ENCODE results near the gene SLC18B1.

The SLC18B1 gene

DNA sequence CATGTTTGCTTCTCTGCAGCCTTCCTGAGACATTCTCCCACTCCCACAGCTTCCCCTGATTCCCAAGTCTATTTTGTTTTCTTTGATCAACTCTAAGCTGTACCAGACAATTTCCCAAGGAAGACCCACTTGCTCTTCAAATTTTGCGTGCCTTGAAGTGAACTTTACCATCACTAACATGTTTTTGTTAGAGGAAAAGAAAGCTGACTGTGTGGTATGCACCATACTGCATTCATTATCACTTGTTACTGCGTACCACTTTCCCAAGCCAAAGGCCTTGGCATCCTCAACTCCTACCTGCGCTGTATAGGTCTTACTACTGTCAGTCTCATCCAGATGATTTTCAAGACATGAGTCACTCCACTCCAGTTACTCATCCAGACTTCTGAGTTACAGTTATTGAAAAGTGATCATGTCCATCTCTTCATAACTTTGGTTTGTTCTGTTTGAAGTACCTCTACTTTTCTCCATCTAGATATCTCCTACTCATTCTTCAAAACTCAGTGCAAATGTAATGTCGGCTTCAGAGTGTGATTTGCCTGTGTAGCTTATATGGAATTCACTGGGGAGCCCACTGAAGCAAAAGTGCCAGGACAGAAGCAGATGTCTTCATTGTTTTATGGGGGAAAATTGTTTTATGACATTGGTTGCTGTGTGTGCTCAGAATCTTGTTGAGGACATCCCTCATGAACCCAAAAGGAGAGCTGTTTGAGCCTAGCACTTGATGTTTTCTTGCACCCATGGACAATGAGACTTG, 21.1 kb upstream of the SLC18B1 start:
- no peak overlapping the region for H3K4me3 ChIP-seq (ENCODE audit: low read length)
- DNase-seq (ENCODE audit: low read depth): peak; percentile 74
- TF ChIP-seq, protein P1, sequence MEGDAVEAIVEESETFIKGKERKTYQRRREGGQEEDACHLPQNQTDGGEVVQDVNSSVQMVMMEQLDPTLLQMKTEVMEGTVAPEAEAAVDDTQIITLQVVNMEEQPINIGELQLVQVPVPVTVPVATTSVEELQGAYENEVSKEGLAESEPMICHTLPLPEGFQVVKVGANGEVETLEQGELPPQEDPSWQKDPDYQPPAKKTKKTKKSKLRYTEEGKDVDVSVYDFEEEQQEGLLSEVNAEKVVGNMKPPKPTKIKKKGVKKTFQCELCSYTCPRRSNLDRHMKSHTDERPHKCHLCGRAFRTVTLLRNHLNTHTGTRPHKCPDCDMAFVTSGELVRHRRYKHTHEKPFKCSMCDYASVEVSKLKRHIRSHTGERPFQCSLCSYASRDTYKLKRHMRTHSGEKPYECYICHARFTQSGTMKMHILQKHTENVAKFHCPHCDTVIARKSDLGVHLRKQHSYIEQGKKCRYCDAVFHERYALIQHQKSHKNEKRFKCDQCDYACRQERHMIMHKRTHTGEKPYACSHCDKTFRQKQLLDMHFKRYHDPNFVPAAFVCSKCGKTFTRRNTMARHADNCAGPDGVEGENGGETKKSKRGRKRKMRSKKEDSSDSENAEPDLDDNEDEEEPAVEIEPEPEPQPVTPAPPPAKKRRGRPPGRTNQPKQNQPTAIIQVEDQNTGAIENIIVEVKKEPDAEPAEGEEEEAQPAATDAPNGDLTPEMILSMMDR (IDR thresholded peaks at IDR 0.05; ENCODE audit: insufficient read depth, low read depth, low read length, missing control alignments): no peak

DNA sequence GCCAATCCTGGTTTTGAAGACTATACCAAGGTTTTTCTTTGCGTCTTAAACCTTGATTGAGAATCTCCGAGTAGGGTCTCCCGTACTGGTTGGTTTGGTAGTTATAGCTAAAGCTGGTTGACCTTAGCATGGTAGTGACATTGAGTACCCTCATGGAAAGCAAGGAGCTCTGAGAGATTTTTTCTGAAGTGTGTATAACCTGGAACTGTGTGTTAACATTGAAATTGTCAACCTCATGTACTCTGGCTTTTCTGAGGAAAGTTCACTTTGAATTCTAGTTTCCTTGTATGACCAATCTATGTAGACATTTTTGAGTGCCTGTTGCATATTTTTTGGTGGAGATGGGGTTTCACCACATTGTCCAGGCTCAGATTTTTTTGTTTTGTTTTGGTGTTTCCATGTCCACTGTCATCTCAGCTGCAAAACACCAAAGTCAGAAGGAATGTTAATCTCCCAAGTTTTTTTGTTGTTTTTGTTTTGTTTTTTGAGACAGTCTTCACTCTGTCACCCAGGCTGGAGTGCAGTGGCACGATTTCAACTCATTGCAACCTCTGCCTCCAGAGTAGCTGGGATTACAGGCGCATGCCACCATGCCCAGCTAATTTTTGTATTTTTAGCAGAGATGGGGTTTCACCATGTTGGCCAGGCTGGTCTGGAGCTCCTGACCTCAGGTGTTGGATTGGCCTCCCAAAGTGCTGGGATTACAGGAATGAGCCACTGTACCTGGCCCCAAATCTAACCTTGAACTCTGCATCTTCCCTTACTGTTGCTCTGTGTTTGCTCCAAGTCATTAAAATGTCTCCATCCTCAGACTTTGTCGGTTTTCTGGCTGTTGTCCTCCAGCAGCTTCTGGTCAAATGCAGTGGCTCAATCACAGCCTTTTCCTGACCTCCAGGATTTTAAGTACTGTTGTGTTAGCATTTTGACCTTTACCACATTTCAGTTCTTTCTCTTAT, 20.2 kb upstream of the SLC18B1 start:
- TF ChIP-seq, protein P1 (IDR thresholded peaks at IDR 0.05; ENCODE audit: insufficient read depth, low read depth, low read length, missing control alignments): no peak
- DNase-seq (ENCODE audit: low read depth): no peak
- no peak overlapping the region for H3K4me3 ChIP-seq (ENCODE audit: low read length)

DNA sequence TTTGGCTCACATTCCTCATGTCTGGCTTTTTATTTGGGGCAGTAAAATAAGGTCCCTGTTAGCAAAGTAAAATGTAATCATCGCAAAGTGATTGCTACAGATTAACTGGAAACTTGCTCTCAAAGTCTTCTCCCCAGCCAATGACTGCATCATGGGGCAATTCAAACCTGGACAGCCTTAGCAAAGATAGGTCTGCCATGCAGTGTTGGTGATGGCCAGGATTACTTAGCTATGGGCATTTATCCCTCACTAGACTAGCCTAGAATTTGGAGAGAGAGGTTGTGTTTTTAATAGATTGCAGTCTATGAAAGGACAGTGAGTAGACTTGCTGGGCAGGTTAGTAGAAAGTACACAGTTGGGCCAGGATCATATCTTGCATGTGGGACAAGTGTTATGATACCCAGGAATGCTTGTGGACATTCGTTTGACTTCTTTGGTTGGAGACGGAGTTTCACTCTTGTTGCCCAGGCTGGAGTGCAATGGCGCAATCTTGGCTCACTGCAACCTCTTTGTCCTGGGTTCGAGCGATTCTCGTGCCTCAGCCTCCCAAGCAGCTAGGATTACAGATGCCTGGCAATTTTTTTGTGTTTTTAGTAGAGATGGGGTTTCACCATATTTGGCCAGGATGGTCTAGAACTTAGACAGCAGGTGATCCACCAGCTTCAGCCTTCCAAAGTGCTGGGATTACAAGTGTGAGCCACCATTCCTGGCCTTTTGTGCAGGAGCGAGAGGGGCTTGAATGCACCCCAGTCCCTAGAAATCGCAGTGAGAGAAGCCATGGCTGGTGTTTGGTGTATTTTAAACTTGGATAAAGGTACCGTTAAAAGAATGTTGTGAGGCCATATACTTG, 19.3 kb upstream of the SLC18B1 start:
- TF ChIP-seq, protein P1 (IDR thresholded peaks at IDR 0.05; ENCODE audit: insufficient read depth, low read depth, low read length, missing control alignments): no peak
- H3K4me3 ChIP-seq (ENCODE audit: low read length): no peak overlapping the region
- DNase-seq (ENCODE audit: low read depth): no peak

DNA sequence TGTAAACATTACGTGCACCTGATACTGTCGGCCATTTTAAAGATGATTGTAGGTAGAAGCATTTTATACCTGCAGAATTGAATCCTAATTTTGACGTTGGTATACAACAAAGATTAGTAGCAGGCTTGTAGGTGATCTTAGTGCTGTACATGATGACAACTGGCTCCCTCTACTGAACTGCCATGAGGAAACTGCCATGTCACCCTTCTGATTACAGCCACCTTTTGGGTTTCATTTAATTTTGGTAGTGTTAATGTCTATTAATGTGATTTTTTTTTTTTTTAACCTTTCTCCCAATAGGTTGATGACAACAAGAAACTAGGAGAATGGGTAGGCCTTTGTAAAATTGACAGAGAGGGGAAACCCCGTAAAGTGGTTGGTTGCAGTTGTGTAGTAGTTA, 18.2 kb upstream of the SLC18B1 start:
- TF ChIP-seq, protein P1 (IDR thresholded peaks at IDR 0.05; ENCODE audit: insufficient read depth, low read depth, low read length, missing control alignments): peak; percentile 6
- peak overlapping the region; percentile 91 for H3K4me3 ChIP-seq (ENCODE audit: low read length)
- no peak for DNase-seq (ENCODE audit: low read depth)

DNA sequence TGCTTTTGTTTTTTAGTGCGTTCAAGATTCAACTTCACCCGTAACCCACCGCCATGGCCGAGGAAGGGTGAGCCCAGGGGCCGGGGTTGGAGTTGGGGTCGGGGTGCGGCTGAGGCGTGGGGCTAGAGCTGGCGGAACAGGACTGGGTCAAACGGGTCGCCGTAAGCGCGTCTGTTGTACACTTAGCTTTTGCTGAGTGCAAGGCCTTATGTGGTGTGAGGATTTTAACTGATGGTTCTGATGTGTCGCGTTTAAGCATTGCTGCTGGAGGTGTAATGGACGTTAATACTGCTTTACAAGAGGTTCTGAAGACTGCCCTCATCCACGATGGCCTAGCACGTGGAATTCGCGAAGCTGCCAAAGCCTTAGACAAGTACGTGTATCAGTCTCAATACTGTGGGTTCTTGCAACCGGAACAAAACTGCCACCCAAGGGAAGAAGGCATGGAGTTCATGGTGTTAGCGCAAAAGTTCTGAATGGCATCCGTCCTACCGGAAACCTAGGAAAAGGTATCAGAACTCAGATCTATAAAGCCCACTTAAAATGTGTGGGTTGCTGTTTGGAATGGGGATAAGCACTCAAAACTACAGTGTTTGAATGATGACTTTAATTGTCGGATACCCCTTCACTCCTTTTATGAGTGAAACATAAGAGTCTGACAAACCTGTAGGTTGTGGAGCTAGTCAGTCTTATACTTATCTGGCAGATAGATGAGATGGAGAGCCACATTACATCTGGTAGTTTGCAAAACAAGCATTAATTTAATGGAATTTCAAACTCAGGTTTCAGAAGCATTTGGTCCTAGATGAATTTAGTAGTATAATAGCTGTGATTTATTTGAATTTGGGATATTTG, 16.5 kb upstream of the SLC18B1 start:
- DNase-seq (ENCODE audit: low read depth): peak; percentile 14
- TF ChIP-seq, protein P1 (IDR thresholded peaks at IDR 0.05; ENCODE audit: insufficient read depth, low read depth, low read length, missing control alignments): no peak
- peak overlapping the region; percentile 91 for H3K4me3 ChIP-seq (ENCODE audit: low read length)
